K562 (cell line): ENCODE results near the gene VIPR2. TPM values are rescaled to one million over a fixed set of nuclear protein-coding genes. Genes with fewer than 3 reads are reported as not detected.

ENCODE experiments used
- ATAC-seq: fragments of 200-7000 bp; cut with Tn5 transposase; 3 replicates; pipeline ENCODE4 v1.9.1; 2020; ENCODE audit warnings: moderate library complexity
- BruUV-seq: library from RNA; stranded (reverse); fragments of 400-500 nt; replicated peaks from 2 replicates; lab custom pipeline; 2021; lab: Mats Ljungman, UMichigan
- CTCF ChIA-PET: fragments of 300-600 bp; formaldehyde crosslinking; extraction: SDS; loops from one replicate; lab custom pipeline; 2021; ENCODE audit warnings: low intra/inter-chr PET ratio; lab: Yijun Ruan, JAX
- POLR2A ChIA-PET: fragments of 300-600, 350-650 bp; sonication (Branson Sonifier 250); formaldehyde crosslinking; extraction: SDS; loops from one replicate; lab custom pipeline; 2021; ENCODE audit warnings: antibody characterized with exemption, inconsistent platforms; lab: Yijun Ruan, JAX
- DNase-seq, 4 experiments: peaks; one replicate each; pipeline versions ENCODE4 v3.0.0 to v3.0.0-alpha.2; 2011 to 2018; ENCODE audit warnings: low spot score in 3 of 4, mixed read lengths in 3 of 4; ENCODE audit errors: extremely low read depth in 1 of 4
- FAIRE-seq: peaks from 2 replicates; lab custom pipeline; 2011; peaks lifted over from hg19 to GRCh38; lab: Jason Lieb, UNC
- H2AFZ ChIP-seq: 2 replicates; pipeline ENCODE4 v1.6.0; 2011; ENCODE audit warnings: low read depth, low read length, control low read depth, inconsistent platforms
- H3K27ac ChIP-seq: fragments of 200-600 bp; 3 replicates; pipeline ENCODE4 v1.8.0; 2011; ENCODE audit warnings: low read depth, mild to moderate bottlenecking, control low read depth, inconsistent platforms, low read length, moderate library complexity, mixed read lengths; ENCODE audit errors: extremely low read depth
- H3K27me3 ChIP-seq, 2 experiments: fragments of 300-600 bp in 1 of 2; 2 replicates in 1 of 2; 3 replicates in 1 of 2; pipeline versions ENCODE4 v1.6.0 to v1.8.0; 2011; ENCODE audit warnings: inconsistent platforms in 2 of 2, low read length in 2 of 2, mild to moderate bottlenecking in 1 of 2, mixed read lengths in 1 of 2, moderate library complexity in 1 of 2; ENCODE audit not compliant: control insufficient read depth in 2 of 2, insufficient read depth in 2 of 2
- H3K36me3 ChIP-seq: fragments of 300-600 bp; 3 replicates; pipeline ENCODE4 v1.8.0; 2011; ENCODE audit warnings: mild to moderate bottlenecking, low read length, inconsistent platforms; ENCODE audit not compliant: control insufficient read depth, insufficient read depth
- H3K4me1 ChIP-seq, 2 experiments: fragments of 200-600 bp in 1 of 2; replicated peaks in 1 of 2; 2 replicates in 1 of 2; 3 replicates in 1 of 2; pipeline versions ENCODE4 v1.5.1 to v1.8.0; 2011; ENCODE audit warnings: inconsistent platforms in 2 of 2, low read length in 2 of 2, mild to moderate bottlenecking in 1 of 2, mixed read lengths in 1 of 2, moderate library complexity in 1 of 2; ENCODE audit not compliant: control insufficient read depth in 2 of 2, insufficient read depth in 2 of 2
- H3K4me2 ChIP-seq: 2 replicates; pipeline ENCODE4 v1.6.1; 2011; ENCODE audit warnings: low read length, control low read depth, inconsistent platforms, mixed read lengths; ENCODE audit not compliant: insufficient read depth
- H3K4me3 ChIP-seq: fragments of 200-600 bp; sonication (generic), shearing (Covaris generic); 2 replicates; pipeline ENCODE4 v1.5.1; 2016; ENCODE audit warnings: control low read depth, inconsistent platforms
- H3K79me2 ChIP-seq: fragments of 200-600 bp; 3 replicates; pipeline ENCODE4 v1.8.0; 2011; ENCODE audit warnings: low read length, inconsistent platforms; ENCODE audit not compliant: control insufficient read depth, insufficient read depth
- H3K9ac ChIP-seq, 2 experiments: 2 replicates each; pipeline versions ENCODE4 v1.6.0 to v1.6.1; 2011; ENCODE audit warnings: low read depth in 2 of 2, low read length in 2 of 2, control low read depth in 1 of 2, inconsistent platforms in 1 of 2, mild to moderate bottlenecking in 1 of 2, mixed read lengths in 1 of 2; ENCODE audit not compliant: insufficient read depth in 1 of 2
- H3K9me1 ChIP-seq: one replicate; pipeline ENCODE4 v1.6.0; 2011; ENCODE audit warnings: inconsistent platforms, mild to moderate bottlenecking, low read length, moderate library complexity; ENCODE audit not compliant: control insufficient read depth, insufficient read depth
- H3K9me3 ChIP-seq: replicated peaks from 2 replicates; pipeline ENCODE4 v1.5.1; 2011; ENCODE audit warnings: low read depth, low read length, inconsistent platforms; ENCODE audit not compliant: control insufficient read depth, insufficient read depth
- H4K20me1 ChIP-seq: replicated peaks from 2 replicates; pipeline ENCODE4 v1.6.1; 2011; ENCODE audit warnings: low read length, inconsistent platforms, mixed read lengths; ENCODE audit not compliant: control insufficient read depth, insufficient read depth
- ATF1 ChIP-seq, 2 experiments: fragments of 450-650 bp in 1 of 2; IDR thresholded peaks; 2 replicates each; pipeline ENCODE4 v1.6.1; 2016; ENCODE audit warnings: missing compliant biosample characterization in 1 of 2, missing genetic modification characterization in 1 of 2
- ATF4 ChIP-seq: fragments of 450-650 bp; formaldehyde crosslinking; IDR thresholded peaks from 2 replicates; pipeline ENCODE4 v1.4.0; 2022; ENCODE audit warnings: mild to moderate bottlenecking, moderate library complexity
- CREB3L1 ChIP-seq: fragments of 450-650 bp; IDR thresholded peaks from 2 replicates; pipeline ENCODE4 v1.6.1; 2014; ENCODE audit warnings: low read depth, mild to moderate bottlenecking, moderate library complexity, borderline replicate concordance
- DPF2 ChIP-seq: fragments of 450-650 bp; IDR thresholded peaks from 2 replicates; pipeline ENCODE4 v1.6.1; 2016
- EGR1 ChIP-seq: fragments of 450-650 bp; conservative IDR thresholded peaks from 2 replicates; pipeline ENCODE4 v1.6.1; 2017; ENCODE audit warnings: mild to moderate bottlenecking
- ETV6 ChIP-seq, 3 experiments: fragments of 150-350 bp in 1 of 3; sonication (generic) in 1 of 3; formaldehyde crosslinking in 1 of 3; IDR thresholded peaks; 2 replicates each; pipeline versions ENCODE4 v1.6.1 to v1.8.0; 2014 to 2022; ENCODE audit warnings: borderline replicate concordance in 2 of 3, low read depth in 2 of 3, antibody characterized with exemption in 1 of 3, low read length in 1 of 3, mild to moderate bottlenecking in 1 of 3, missing genetic modification reagents in 1 of 3
- HDAC2 ChIP-seq: fragments of 450-650 bp; IDR thresholded peaks from 2 replicates; pipeline ENCODE4 v1.6.1; 2016; ENCODE audit warnings: mild to moderate bottlenecking
- HSF4 ChIP-seq: fragments of 250-450 bp; sonication (Bioruptor Pico); IDR thresholded peaks from 2 replicates; pipeline ENCODE4 v2.1.2; 2022; ENCODE audit warnings: mild to moderate bottlenecking, moderate library complexity, borderline replicate concordance
- LEF1 ChIP-seq: fragments of 450-650 bp; IDR thresholded peaks from 2 replicates; pipeline ENCODE4 v1.6.1; 2016; ENCODE audit warnings: mild to moderate bottlenecking
- MAZ ChIP-seq, 2 experiments: fragments of 450-650 bp in 1 of 2; sonication (generic) in 1 of 2; formaldehyde crosslinking; IDR thresholded peaks in 1 of 2; conservative IDR thresholded peaks in 1 of 2; 2 replicates each; pipeline versions ENCODE4 v1.4.0 to v1.5.0; 2020; ENCODE audit warnings: mild to moderate bottlenecking in 1 of 2, missing genetic modification reagents in 1 of 2
- NBN ChIP-seq: fragments of 450-650 bp; IDR thresholded peaks from 2 replicates; pipeline ENCODE4 v1.6.1; 2016; ENCODE audit warnings: low read depth, mild to moderate bottlenecking
- NR4A1 ChIP-seq, 2 experiments: fragments of 250-450 bp in 1 of 2; fragments of 450-650 bp in 1 of 2; sonication (Bioruptor Pico) in 1 of 2; IDR thresholded peaks; 2 replicates each; pipeline versions ENCODE4 v1.4.0 to v1.6.1; 2016 to 2020; ENCODE audit warnings: mild to moderate bottlenecking in 2 of 2, missing compliant biosample characterization in 1 of 2, missing genetic modification characterization in 1 of 2, moderate library complexity in 1 of 2
- TEAD1 ChIP-seq, 2 experiments: fragments of 450-650 bp in 1 of 2; sonication (generic) in 1 of 2; formaldehyde crosslinking; IDR thresholded peaks; 2 replicates each; pipeline versions ENCODE4 v1.4.0 to v1.8.0; 2020 to 2022; ENCODE audit warnings: mild to moderate bottlenecking in 2 of 2, missing genetic modification reagents in 1 of 2
- THRB ChIP-seq: fragments of 450-650 bp; formaldehyde crosslinking; conservative IDR thresholded peaks from 2 replicates; pipeline ENCODE4 v1.4.0; 2022; ENCODE audit warnings: mild to moderate bottlenecking, missing genetic modification characterization
- ZEB2 ChIP-seq: fragments of 450-650 bp; IDR thresholded peaks from 2 replicates; pipeline ENCODE4 v1.6.1; 2016
- ZNF76 ChIP-seq: fragments of 250-450 bp; sonication (Bioruptor Pico); IDR thresholded peaks from 2 replicates; pipeline ENCODE4 v1.4.0; 2020; ENCODE audit warnings: mild to moderate bottlenecking, moderate library complexity, borderline replicate concordance
- WGBS: fragments of 100-300 bp; shearing (Covaris generic); methylation state at CpG from one replicate; pipeline ENCODE4 v1.1.6; 2016; ENCODE audit warnings: low coverage, mixed read lengths; ENCODE audit not compliant: insufficient coverage; ENCODE audit errors: missing lambda C conversion rate; 5-methylcytosine and 5-hydroxymethylcytosine counted together
- in situ Hi-C: fragments of 300-500 bp; cut with MboI; formaldehyde crosslinking; loops from 4 replicates; pipeline ENCODE4 v1.15.0; 2018; ENCODE audit warnings: inconsistent platforms, mixed read lengths
- intact Hi-C: fragments of 100-400 bp; cut with micrococcal nuclease; formaldehyde crosslinking; loops from 2 replicates; pipeline ENCODE4 v1.14.2; 2022
- polyA plus RNA-seq, 8 experiments: library from polyadenylated mRNA; depleted of rRNA in 4 of 8; stranded (reverse) in 5 of 8; unstranded in 3 of 8; fragments of >200 nt; fragmentation: Nextera tagmentation in 2 of 8; fragmentation: Illumina TruSeq in 1 of 8; extraction: Ambion mirVana in 2 of 8; extraction: Trizol in 1 of 8; gene quantifications; 2 replicates each; pipeline versions ENCODE4 v1.2.1 to v1.2.3, GENCODE V29; 2011 to 2014; ENCODE audit warnings: inconsistent platforms in 1 of 8, missing spikeins in 1 of 8
- total RNA-seq, 7 experiments: library from RNA; depleted of rRNA in 6 of 7; stranded (reverse); fragments of >200 nt in 6 of 7; fragmentation: Illumina TruSeq in 2 of 7; extraction: Trizol in 2 of 7; gene quantifications; 2 replicates each; pipeline versions ENCODE4 v1.2.1 to v1.2.3, GENCODE V29; 2011 to 2021; ENCODE audit warnings: low replicate concordance in 1 of 7

Gene VIPR2
- total and polyA plus RNA-seq, 9 of the 15 experiments (the other 6 are each of a cell fraction or from before 2014, with no cell fraction given) = 0.04 TPM; not detected in 8

GRCh38 chr7:159006610-159007130 is 138.0 kb downstream of the VIPR2 start:
- Histone ChIP-seq H3K79me2 (peaks cover 19% of the 10 kb centered on the region), H3K4me1 (peaks cover 19 to 29% of the 10 kb centered on the region in 2 experiments; a peak in 4 of 5 replicates), H3K9ac (peak overlapping the region; percentile 74 to 93), H3K9me1 (no peaks in the 10 kb centered on the region), H3K27me3 (peaks cover 2 to 42% of the 10 kb centered on the region in 2 experiments; a peak in 3 of 5 replicates), H3K4me3 (peak overlapping the region; percentile 24), H3K9me3 (no peaks in the 10 kb centered on the region), H3K36me3 (peaks cover 21% of the 10 kb centered on the region; the same call in 2 of the 3 replicates), H4K20me1 (no peaks in the 10 kb centered on the region), H3K27ac (peak overlapping the region; percentile 73), H2AFZ (peak overlapping the region; percentile 88), H3K4me2 (peak overlapping the region; percentile 73)
- TSS peak; percentile 52 for BruUV-seq
- POLR2A ChIA-PET = interaction anchor here (0.8 kb wide), 1 partner anchor 13 kb away, joined by 6 read pairs; no protein-coding TSS in a partner anchor
- ATAC-seq = peak; percentile 85
- intact Hi-C loops = no loop called here
- FAIRE-seq = peak; percentile 6
- CTCF ChIA-PET = no interaction called here
- in situ Hi-C loops = no loop called here
- 6% methylated on average over 23 of the region's 31 CpGs for whole genome bisulfite sequencing
- peak; percentile 69 to 79 (median 75) for DNase-seq
- TF ChIP-seq ATF4 (CRISPR knock-in tag) = peak; percentile 63; the same call in 1 of the 2 replicates
- TF ChIP-seq ZNF76 (CRISPR knock-in tag) = 0 out of 2 replicates have a peak, but pooled peaks have one; percentile 70
- peak; percentile 33 to 51; a peak in 1 of 4 replicates for TF ChIP-seq TEAD1 (CRISPR knock-in tag; IDR thresholded peaks at IDR 0.05)
- TF ChIP-seq NR4A1 (CRISPR knock-in tag; IDR thresholded peaks at IDR 0.05) = 0 out of 2 replicates have a peak, but pooled peaks have one; percentile 63
- TF ChIP-seq NR4A1 (tag; IDR thresholded peaks at IDR 0.05) = peak; percentile 76; the same call in 1 of the 2 replicates
- peak; percentile 83; the same call in 1 of the 2 replicates for TF ChIP-seq CREB3L1
- peak; percentile 72 for TF ChIP-seq EGR1
- TF ChIP-seq ETV6 (IDR thresholded peaks at IDR 0.05; ENCODE audit: borderline replicate concordance in 1 of 2, low read depth in 2 of 2, low read length in 1 of 2) = peak; percentile 78 to 92; a peak in 3 of 4 replicates
- TF ChIP-seq ETV6 (CRISPR knock-in tag; IDR thresholded peaks at IDR 0.05; ENCODE audit: borderline replicate concordance) = no peak; the same call in 1 of the 2 replicates
- TF ChIP-seq NBN = 0 out of 2 replicates have a peak, but pooled peaks have one; percentile 23
- peak; percentile 49; the same call in 1 of the 2 replicates for TF ChIP-seq LEF1
- TF ChIP-seq HDAC2 = peak; percentile 42; the same call in 1 of the 2 replicates
- peak; percentile 36; the same call in 1 of the 2 replicates for TF ChIP-seq HSF4 (CRISPR knock-in tag)
- peak; percentile 83 for TF ChIP-seq ZEB2
- TF ChIP-seq THRB (CRISPR knock-in tag) = 0 out of 2 replicates have a peak, but pooled peaks have one; percentile 24
- peak in 1 of 2 experiments; percentile 51; a peak in 2 of 4 replicates for TF ChIP-seq MAZ (CRISPR knock-in tag; conservative IDR thresholded peaks at IDR 0.05 in 1 of 2, IDR thresholded peaks at IDR 0.05 in 1 of 2)
- peak; percentile 83 for TF ChIP-seq DPF2
- no peak for TF ChIP-seq ATF1 (CRISPR knock-in tag; IDR thresholded peaks at IDR 0.05)
- peak; percentile 43 for TF ChIP-seq ATF1 (tag; IDR thresholded peaks at IDR 0.05)
